AG08396 (cell line): ENCODE data around the gene CXCL10.

Source experiments
- DNase-seq: peaks from one replicate; pipeline ENCODE4 v3.0.0; 2012; ENCODE audit warnings: low spot score, mixed read lengths

Gene CXCL10

DNA sequence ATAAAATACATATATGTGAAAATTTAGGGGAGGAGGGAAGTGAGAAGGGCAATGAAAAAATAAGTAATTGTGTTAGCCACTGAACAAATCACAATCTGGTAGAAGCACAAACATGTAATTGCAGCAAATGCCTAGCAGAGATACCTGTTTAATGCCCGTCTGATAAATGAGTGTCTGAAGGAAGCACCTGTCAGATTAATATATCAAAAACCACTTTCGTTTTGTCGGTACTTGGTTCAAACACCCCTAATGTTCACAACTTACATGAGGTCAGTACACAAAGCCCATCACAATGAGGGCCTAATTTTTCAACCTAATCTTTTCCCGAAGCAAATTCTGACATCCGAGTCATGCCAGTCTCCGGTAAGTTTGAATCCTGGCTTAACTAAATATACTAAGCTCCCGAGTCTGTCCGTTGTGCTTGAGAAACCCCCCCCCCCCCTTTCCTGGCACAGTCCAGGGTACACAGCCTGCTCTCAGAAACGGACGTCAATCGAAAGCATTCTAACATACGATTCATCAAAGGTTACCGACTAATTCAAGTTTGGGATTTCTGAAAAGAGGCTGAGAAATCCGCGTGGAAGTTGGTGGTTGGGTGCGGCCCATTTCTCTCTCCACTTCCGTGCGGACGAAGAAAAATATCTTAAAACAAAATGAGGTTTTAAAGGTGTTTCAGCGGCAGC lies 33.3 kb downstream of the CXCL10 start:
- no peak for DNase-seq

DNA sequence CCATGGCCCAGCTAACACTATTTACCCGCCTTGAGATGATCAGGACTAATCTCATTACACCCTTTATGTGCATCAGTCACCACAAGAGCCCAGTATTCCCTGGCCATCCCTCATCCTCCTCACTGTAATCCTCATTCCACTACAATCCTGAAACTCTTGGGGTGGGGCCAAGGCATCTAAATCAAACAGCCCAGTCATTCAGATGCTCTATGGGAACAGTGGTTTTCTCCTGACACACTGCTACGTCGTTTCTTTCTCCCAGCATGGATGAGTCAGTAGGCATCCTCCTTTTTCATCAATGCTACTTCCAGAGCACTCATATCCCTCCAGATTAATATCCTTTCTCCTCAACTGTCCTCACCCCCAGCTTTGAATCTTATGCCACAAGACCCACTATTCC lies 38.2 kb downstream of the CXCL10 start:
- DNase-seq: peak; percentile 85

DNA sequence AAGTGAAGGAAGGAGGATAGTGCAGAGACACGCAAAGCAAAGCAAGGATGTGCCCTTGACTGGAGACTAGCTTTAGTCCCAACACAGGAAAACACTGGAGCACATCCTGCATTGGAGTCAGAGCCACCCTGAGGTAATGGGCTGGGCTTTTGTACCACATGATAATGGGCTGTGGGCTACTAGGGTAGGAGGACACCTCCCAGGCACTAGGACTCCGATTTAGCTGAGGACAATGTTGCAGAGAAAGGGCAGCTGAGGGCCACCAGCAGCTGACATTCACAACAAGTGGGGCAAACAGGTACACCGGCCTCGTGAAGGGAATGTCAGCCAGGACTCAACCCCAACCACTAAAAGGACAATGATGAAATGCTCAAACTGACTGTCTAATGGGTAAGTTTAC lies 42.7 kb downstream of the CXCL10 start:
- no peak for DNase-seq

DNA sequence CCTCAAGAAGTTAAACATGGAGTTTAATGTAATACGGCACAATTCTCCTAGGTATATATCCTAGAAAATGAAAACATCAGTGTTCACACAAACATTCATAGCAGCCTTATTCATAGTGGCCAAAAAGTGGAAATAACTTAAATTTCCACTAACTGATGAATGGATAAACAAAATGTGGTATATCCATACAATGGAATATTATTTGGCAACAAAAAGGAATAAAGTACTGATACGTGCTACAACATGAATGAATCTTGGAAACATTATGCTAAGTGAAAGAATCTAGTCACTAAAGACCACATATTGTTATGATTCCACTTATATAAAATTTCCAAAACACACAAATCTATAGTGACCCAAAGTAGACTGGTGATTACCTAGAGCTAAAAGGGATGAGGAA lies 47.1 kb downstream of the CXCL10 start:
- no peak for DNase-seq

DNA sequence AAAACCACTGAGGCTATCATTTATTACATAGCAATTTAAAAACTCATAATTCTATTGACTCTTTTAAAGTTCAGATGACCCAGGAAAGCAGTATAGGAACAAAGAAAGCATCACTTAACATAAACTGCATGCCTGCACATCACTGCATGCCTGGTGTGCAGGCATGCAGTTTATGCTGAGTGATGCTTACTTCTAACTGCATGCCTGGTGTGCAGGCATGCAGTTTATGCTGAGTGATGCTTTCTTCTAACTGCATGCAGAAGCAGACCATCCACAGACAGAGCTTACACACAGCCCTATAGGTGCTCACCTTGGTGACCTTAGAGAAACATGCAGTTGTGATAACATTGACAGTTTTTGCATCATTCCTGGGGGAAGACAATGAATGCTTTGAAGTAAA lies 49.5 kb downstream of the CXCL10 start:
- DNase-seq: no peak
